HG03520 (cell line): ENCODE results near the gene WHRN.
A peak's percentile ranks its signal among the peaks of the same experiment; 100 is the strongest.

Experiments
- ATAC-seq: cut with Tn5 transposase; IDR thresholded peaks from one replicate; pipeline ENCODE4 v1.9.1; 2021; ENCODE audit warnings: mild to moderate bottlenecking, moderate library complexity; ENCODE audit not compliant: unreplicated experiment

WHRN gene

GRCh38 chr9:114451707-114452031, 53.6 kb downstream of the WHRN start:
- no peak for ATAC-seq

GRCh38 chr9:114450833-114451706, 54.2 kb downstream of the WHRN start:
- ATAC-seq: peak; percentile 60

- ATAC-seq: no peak
Observed at GRCh38 chr9:114450181-114450580, 55.1 kb downstream of the WHRN start.

- no peak for ATAC-seq
Observed at GRCh38 chr9:114449236-114449635, 56.0 kb downstream of the WHRN start.

- ATAC-seq: no peak
Observed at GRCh38 chr9:114448706-114449105, 56.6 kb downstream of the WHRN start.

- no peak for ATAC-seq
Observed at GRCh38 chr9:114446672-114447450, 58.4 kb downstream of the WHRN start.

GRCh38 chr9:114446036-114446435, 59.2 kb downstream of the WHRN start:
- no peak for ATAC-seq

- no peak for ATAC-seq
Observed at GRCh38 chr9:114445616-114446015, 59.7 kb downstream of the WHRN start.

GRCh38 chr9:114442022-114442421, 63.3 kb downstream of the WHRN start:
- no peak for ATAC-seq

- no peak for ATAC-seq
Observed at GRCh38 chr9:114437401-114437893, 67.8 kb downstream of the WHRN start.

- ATAC-seq: no peak
Observed at GRCh38 chr9:114434878-114435311, 70.4 kb downstream of the WHRN start.

- no peak for ATAC-seq
Observed at GRCh38 chr9:114433720-114434255, 71.5 kb downstream of the WHRN start.

GRCh38 chr9:114433086-114433485, 72.2 kb downstream of the WHRN start:
- no peak for ATAC-seq

- no peak for ATAC-seq
Observed at GRCh38 chr9:114432323-114433067, 72.8 kb downstream of the WHRN start.

- ATAC-seq: no peak
Observed at GRCh38 chr9:114431770-114432169, 73.5 kb downstream of the WHRN start.

- ATAC-seq: no peak
Observed at GRCh38 chr9:114431003-114431402, 74.3 kb downstream of the WHRN start.

GRCh38 chr9:114430457-114430856, 74.8 kb downstream of the WHRN start:
- no peak for ATAC-seq

- no peak for ATAC-seq
Observed at GRCh38 chr9:114429488-114429887, 75.8 kb downstream of the WHRN start.

GRCh38 chr9:114428466-114428865, 76.8 kb downstream of the WHRN start:
- ATAC-seq: no peak

- ATAC-seq: no peak
Observed at GRCh38 chr9:114427644-114428043, 77.6 kb downstream of the WHRN start.
